Glutamatergic neuron (in vitro differentiated cells): ENCODE results near the gene TMCC2. TPM values are rescaled to one million over a fixed set of nuclear protein-coding genes. Genes with fewer than 3 reads are reported as not detected.

Experiments used
- DNase-seq: peaks from one replicate; pipeline ENCODE4 v3.0.0; 2022
- H3K27ac Mint-ChIP-seq: one replicate; pipeline ENCODE4 v1.8.0; 2020; ENCODE audit warnings: mild to moderate bottlenecking, mixed read lengths, inconsistent platforms; ENCODE audit not compliant: unreplicated experiment
- H3K27me3 Mint-ChIP-seq: one replicate; pipeline ENCODE4 v1.8.0; 2020; ENCODE audit warnings: mild to moderate bottlenecking, moderate library complexity, mixed read lengths, inconsistent platforms; ENCODE audit not compliant: unreplicated experiment
- H3K36me3 Mint-ChIP-seq: one replicate; pipeline ENCODE4 v1.8.0; 2020; ENCODE audit warnings: mild to moderate bottlenecking, mixed read lengths, inconsistent platforms; ENCODE audit not compliant: unreplicated experiment
- H3K4me1 Mint-ChIP-seq: one replicate; pipeline ENCODE4 v1.8.0; 2020; ENCODE audit warnings: mild to moderate bottlenecking, low read depth, mixed read lengths, inconsistent platforms; ENCODE audit not compliant: unreplicated experiment
- H3K4me3 Mint-ChIP-seq: one replicate; pipeline ENCODE4 v1.8.0; 2020; ENCODE audit warnings: mild to moderate bottlenecking, mixed read lengths, inconsistent platforms; ENCODE audit not compliant: unreplicated experiment
- H3K9me3 Mint-ChIP-seq: one replicate; pipeline ENCODE4 v1.8.0; 2020; ENCODE audit warnings: mild to moderate bottlenecking, moderate library complexity, mixed read lengths, inconsistent platforms; ENCODE audit not compliant: unreplicated experiment
- CTCF ChIP-seq: fragments of 200-600 bp; sonication (generic); IDR thresholded peaks from one replicate; pipeline ENCODE4 v1.5.0; 2021; ENCODE audit not compliant: partially characterized antibody, unreplicated experiment
- total RNA-seq: library from RNA; stranded (reverse); fragmentation: NEBNext Ultra II Directional; extraction: Animal tissue kit (Norgen Biotek cat#: 25700); gene quantifications from one replicate; pipeline ENCODE4 v1.2.1, GENCODE V29; 2021; ENCODE audit not compliant: unreplicated experiment

Gene TMCC2
- total RNA-seq, 1 donor from 2014 or later = 80.1 TPM

DNA sequence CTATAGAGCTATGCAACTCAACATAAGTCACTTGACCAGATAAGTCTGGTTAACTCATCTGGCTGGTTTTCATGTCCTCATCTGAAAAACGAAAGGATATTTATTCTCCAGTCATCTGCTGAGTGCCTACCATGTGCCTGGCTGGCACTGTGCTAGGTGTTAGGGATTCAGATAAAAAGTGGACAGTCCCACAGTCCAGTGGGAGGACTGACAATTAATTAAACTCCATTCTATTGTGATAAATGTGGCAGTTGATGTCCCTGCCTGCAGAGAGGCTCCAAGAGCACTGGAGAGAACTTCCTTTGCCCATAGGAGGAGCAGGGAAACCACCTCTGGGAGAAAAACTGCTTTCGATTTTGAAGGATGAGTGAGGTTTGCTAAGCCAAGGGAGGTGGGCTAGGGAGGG lies 88.4 kb downstream of the TMCC2 start:
- peaks cover 7% of the 10 kb centered on the region for H3K9me3 Mint-ChIP-seq
- H3K27ac Mint-ChIP-seq = no peak overlapping the region
- no peak for DNase-seq
- no peak overlapping the region for H3K4me3 Mint-ChIP-seq
- no peak for TF ChIP-seq CTCF
- H3K27me3 Mint-ChIP-seq = peaks cover 7% of the 10 kb centered on the region
- no peaks in the 10 kb centered on the region for H3K36me3 Mint-ChIP-seq
- H3K4me1 Mint-ChIP-seq = peaks cover 44% of the 10 kb centered on the region

- no peak for DNase-seq
- Mint-ChIP-seq H3K4me3 (no peak overlapping the region), H3K36me3 (no peaks in the 10 kb centered on the region), H3K9me3 (peaks cover 7% of the 10 kb centered on the region), H3K27me3 (peaks cover 7% of the 10 kb centered on the region), H3K4me1 (peaks cover 44% of the 10 kb centered on the region), H3K27ac (no peak overlapping the region)
- no peak for TF ChIP-seq CTCF
These were observed 89.7 kb downstream of the TMCC2 start for GRCh38 chr1:205317311-205317917.

- no peaks in the 10 kb centered on the region for H3K36me3 Mint-ChIP-seq
- no peak for DNase-seq
- no peak for TF ChIP-seq CTCF
- H3K27ac Mint-ChIP-seq = no peak overlapping the region
- peaks cover 37% of the 10 kb centered on the region for H3K4me1 Mint-ChIP-seq
- H3K9me3 Mint-ChIP-seq = peaks cover 3% of the 10 kb centered on the region
- peak overlapping the region; percentile 26 for H3K4me3 Mint-ChIP-seq
- peaks cover 3% of the 10 kb centered on the region for H3K27me3 Mint-ChIP-seq
These were observed 90.7 kb downstream of the TMCC2 start for GRCh38 chr1:205318231-205318991.

DNA sequence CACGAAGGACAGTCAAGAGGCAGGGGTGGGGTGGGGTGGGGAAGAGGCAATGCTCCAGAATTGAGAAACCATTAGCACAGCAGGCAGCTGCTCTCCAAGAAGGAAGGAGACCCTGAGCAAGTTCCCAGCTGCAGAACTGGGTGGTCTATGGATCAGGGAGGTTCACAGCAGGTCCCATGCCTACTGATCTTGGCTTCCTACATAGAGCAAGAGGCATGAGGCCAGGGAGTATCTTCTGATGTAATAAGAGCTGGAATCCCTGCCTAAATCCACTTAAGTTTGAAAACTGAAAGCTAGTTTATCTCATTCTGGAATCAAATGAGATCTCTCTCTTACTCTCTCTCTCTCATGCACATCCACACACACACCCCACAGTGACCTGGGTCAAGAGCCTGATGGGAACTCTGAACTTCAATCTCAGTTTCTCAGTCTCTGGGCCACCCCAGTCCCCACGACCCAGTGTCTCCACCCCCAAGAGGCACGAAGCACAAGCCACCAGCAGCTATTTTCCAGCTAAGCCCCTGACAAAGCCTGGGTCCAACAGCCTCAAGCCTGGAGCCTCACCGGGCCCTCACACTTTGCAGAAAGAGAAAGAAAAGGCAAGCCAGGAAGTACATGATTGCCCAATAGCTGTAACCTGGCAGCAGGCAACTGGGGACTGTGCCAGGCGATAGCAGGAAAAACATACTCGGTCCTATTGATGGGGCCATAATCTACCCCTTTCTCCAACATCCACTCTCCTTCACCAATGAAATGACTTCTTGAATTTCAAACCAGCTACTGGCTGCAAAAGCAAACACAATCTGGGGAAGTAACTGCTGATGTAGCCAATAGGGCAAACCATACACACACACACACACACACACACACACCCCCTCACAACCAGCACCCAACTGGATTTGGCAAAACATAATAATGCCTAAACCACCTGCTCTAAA lies 91.6 kb downstream of the TMCC2 start:
- Mint-ChIP-seq H3K27me3 (peaks cover 6% of the 10 kb centered on the region), H3K27ac (no peak overlapping the region), H3K4me1 (peaks cover 31% of the 10 kb centered on the region), H3K9me3 (peaks cover 5% of the 10 kb centered on the region), H3K4me3 (peak overlapping the region; percentile 82), H3K36me3 (no peaks in the 10 kb centered on the region)
- no peak for TF ChIP-seq CTCF
- DNase-seq = no peak
